ENCODE results near the gene TCF19.

- TF ChIP-seq CTCF (conservative IDR thresholded peaks at IDR 0.05): no peak
- TF ChIP-seq EZH2 (IDR thresholded peaks at IDR 0.05; ENCODE audit: low read depth): no peak
These were observed 18.8 kb upstream of the TCF19 start for GRCh38 chr6:31139599-31139998.

Data from PC-9 (cell line).